ENCODE data around the gene HOXD9. TPM values are rescaled to one million over a fixed set of nuclear protein-coding genes. Genes with fewer than 3 reads are reported as not detected.

HOXD9 gene
- polyA plus RNA-seq, 1 donor from 2014 or later, result not detected

DNA sequence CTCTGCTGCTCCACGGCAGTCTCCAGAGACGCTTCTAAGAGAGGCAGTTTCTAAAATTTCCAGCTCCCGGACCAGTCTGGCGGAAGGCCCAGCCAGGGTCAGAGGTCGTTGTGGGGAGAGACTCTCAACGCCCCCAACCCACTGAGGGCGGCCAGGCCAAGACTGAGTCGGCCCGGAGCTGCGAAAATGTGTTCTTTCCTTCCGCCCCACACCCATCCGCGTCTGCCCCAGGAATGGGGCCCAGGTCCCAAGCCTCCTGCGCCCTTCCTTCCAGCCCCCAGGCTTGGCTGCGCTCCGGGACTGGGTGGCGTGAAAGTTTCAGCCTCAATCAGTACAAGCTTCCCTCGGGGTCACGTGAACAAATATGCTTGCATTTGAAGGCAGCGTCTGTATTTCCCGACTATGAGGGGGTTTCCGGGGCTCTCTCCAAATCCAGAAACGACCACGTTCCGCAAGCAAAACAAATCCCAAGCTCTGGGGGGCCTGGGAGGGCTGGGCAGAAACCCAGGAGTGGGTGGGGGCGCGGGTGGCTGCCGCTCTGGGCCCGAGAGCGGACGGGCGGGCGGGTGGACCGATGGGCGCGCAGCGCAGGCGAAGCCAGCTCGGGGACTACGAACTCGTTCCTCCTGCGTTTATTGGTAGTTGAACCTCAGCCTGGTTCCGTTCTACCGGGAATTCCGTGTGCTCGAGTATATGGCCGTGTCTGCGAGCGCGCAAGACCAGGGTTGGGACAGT lies 37.9 kb downstream of the HOXD9 start:
- no peak overlapping the region for H3K4me3 ChIP-seq (ENCODE audit: low read length)
- peaks cover 23% of the 10 kb centered on the region for H3K9me3 ChIP-seq (ENCODE audit: low read length)
- no peaks in the 10 kb centered on the region for H3K79me2 ChIP-seq (replicated peaks; ENCODE audit: insufficient read depth, low read length)
- H3K36me3 ChIP-seq (ENCODE audit: insufficient read depth, low read length), result no peaks in the 10 kb centered on the region
- H3K27ac ChIP-seq (ENCODE audit: low read length), result no peak overlapping the region
- TF ChIP-seq EZH2 (IDR thresholded peaks at IDR 0.05; ENCODE audit: borderline replicate concordance, insufficient read depth, low read length, poor library complexity, severe bottlenecking) (peak; percentile 7), TAF1 (IDR thresholded peaks at IDR 0.05; ENCODE audit: low read depth) (no peak), EP300 (conservative IDR thresholded peaks at IDR 0.05; ENCODE audit: poor library complexity, severe bottlenecking) (no peak)
- TF ChIP-seq, protein P1, sequence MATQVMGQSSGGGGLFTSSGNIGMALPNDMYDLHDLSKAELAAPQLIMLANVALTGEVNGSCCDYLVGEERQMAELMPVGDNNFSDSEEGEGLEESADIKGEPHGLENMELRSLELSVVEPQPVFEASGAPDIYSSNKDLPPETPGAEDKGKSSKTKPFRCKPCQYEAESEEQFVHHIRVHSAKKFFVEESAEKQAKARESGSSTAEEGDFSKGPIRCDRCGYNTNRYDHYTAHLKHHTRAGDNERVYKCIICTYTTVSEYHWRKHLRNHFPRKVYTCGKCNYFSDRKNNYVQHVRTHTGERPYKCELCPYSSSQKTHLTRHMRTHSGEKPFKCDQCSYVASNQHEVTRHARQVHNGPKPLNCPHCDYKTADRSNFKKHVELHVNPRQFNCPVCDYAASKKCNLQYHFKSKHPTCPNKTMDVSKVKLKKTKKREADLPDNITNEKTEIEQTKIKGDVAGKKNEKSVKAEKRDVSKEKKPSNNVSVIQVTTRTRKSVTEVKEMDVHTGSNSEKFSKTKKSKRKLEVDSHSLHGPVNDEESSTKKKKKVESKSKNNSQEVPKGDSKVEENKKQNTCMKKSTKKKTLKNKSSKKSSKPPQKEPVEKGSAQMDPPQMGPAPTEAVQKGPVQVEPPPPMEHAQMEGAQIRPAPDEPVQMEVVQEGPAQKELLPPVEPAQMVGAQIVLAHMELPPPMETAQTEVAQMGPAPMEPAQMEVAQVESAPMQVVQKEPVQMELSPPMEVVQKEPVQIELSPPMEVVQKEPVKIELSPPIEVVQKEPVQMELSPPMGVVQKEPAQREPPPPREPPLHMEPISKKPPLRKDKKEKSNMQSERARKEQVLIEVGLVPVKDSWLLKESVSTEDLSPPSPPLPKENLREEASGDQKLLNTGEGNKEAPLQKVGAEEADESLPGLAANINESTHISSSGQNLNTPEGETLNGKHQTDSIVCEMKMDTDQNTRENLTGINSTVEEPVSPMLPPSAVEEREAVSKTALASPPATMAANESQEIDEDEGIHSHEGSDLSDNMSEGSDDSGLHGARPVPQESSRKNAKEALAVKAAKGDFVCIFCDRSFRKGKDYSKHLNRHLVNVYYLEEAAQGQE (IDR thresholded peaks at IDR 0.05; ENCODE audit: borderline replicate concordance), result no peak
- no peaks in the 10 kb centered on the region for H3K9me2 ChIP-seq (ENCODE audit: insufficient read depth, low read length)
- no peaks in the 10 kb centered on the region for H3F3A ChIP-seq (ENCODE audit: insufficient read depth, low read length, poor library complexity, severe bottlenecking)
- no peak overlapping the region for H3K4me2 ChIP-seq (ENCODE audit: low read length)
- H2AFZ ChIP-seq (ENCODE audit: low read depth, low read length), result no peak overlapping the region
- no peaks in the 10 kb centered on the region for H4K20me1 ChIP-seq (ENCODE audit: insufficient read depth)
- no peak overlapping the region for H3K9ac ChIP-seq (ENCODE audit: low read length)
- peaks cover 100% of the 10 kb centered on the region for H3K27me3 ChIP-seq (ENCODE audit: insufficient read depth, low read depth, low read length)

DNA sequence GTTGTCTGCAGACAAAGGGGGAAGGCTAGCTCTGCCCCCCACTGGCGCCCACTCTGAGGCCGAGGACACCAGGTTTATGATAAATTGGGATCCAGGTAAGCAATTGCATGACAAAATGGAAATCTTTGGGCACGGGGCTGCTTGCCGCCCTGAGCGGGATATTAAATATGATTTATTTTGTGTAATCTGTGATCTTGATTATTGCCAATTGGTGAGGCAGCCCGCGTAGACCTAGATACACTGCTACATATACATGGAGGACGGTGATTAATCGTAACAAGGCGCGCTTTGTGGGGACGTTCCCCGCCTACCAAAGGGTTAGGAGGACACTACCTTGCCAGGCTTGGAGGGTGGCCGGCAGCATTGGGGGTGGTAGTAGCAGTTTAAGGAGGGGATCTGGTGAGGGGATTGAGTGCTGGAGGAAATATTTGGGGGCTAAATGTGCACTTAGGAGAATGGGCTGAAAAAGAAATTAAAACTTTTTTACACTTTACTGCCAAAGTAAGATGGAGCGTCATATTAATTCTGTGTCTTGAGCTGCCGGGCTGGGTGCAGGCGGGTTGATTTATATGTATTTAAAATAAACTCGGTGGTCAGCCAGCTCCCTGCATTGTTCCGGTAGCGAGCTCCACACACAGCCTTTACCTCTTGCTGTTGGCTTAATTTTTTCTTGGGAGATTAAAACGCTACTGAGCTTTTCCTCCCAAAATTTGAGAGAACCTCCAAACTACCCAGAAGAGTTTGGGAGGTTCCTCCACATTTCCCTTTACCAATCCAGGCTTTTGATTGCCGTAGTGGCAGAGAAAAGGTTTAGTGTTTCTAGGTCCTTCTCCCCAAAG lies 38.7 kb downstream of the HOXD9 start:
- Histone ChIP-seq H3K27ac (ENCODE audit: low read length) (no peak overlapping the region), H3K79me2 (replicated peaks; ENCODE audit: insufficient read depth, low read length) (no peaks in the 10 kb centered on the region), H3K36me3 (ENCODE audit: insufficient read depth, low read length) (no peaks in the 10 kb centered on the region), H3K4me2 (ENCODE audit: low read length) (no peak overlapping the region), H2AFZ (ENCODE audit: low read depth, low read length) (no peak overlapping the region), H4K20me1 (ENCODE audit: insufficient read depth) (no peaks in the 10 kb centered on the region), H3K9me3 (ENCODE audit: low read length) (peaks cover 23% of the 10 kb centered on the region), H3F3A (ENCODE audit: insufficient read depth, low read length, poor library complexity, severe bottlenecking) (no peaks in the 10 kb centered on the region), H3K27me3 (ENCODE audit: insufficient read depth, low read depth, low read length) (peaks cover 100% of the 10 kb centered on the region), H3K9me2 (ENCODE audit: insufficient read depth, low read length) (no peaks in the 10 kb centered on the region), H3K9ac (ENCODE audit: low read length) (no peak overlapping the region), H3K4me3 (ENCODE audit: low read length) (no peak overlapping the region)
- TF ChIP-seq POLR2AphosphoS5 (IDR thresholded peaks at IDR 0.05), result no peak
- TF ChIP-seq TAF1 (IDR thresholded peaks at IDR 0.05; ENCODE audit: low read depth), result no peak
- TF ChIP-seq, protein P2, sequence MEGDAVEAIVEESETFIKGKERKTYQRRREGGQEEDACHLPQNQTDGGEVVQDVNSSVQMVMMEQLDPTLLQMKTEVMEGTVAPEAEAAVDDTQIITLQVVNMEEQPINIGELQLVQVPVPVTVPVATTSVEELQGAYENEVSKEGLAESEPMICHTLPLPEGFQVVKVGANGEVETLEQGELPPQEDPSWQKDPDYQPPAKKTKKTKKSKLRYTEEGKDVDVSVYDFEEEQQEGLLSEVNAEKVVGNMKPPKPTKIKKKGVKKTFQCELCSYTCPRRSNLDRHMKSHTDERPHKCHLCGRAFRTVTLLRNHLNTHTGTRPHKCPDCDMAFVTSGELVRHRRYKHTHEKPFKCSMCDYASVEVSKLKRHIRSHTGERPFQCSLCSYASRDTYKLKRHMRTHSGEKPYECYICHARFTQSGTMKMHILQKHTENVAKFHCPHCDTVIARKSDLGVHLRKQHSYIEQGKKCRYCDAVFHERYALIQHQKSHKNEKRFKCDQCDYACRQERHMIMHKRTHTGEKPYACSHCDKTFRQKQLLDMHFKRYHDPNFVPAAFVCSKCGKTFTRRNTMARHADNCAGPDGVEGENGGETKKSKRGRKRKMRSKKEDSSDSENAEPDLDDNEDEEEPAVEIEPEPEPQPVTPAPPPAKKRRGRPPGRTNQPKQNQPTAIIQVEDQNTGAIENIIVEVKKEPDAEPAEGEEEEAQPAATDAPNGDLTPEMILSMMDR (IDR thresholded peaks at IDR 0.05; ENCODE audit: poor library complexity, severe bottlenecking), result no peak
- no peak for TF ChIP-seq SMC3 (conservative IDR thresholded peaks at IDR 0.05; ENCODE audit: poor library complexity)
- TF ChIP-seq EP300 (conservative IDR thresholded peaks at IDR 0.05; ENCODE audit: poor library complexity, severe bottlenecking), result no peak
- no peak for TF ChIP-seq EZH2 (IDR thresholded peaks at IDR 0.05; ENCODE audit: borderline replicate concordance, insufficient read depth, low read length, poor library complexity, severe bottlenecking)
- TF ChIP-seq, protein P1 (IDR thresholded peaks at IDR 0.05; ENCODE audit: borderline replicate concordance), result no peak
- TF ChIP-seq RAD21 (conservative IDR thresholded peaks at IDR 0.05), result no peak
- TF ChIP-seq MXI1 (conservative IDR thresholded peaks at IDR 0.05; ENCODE audit: poor library complexity, severe bottlenecking), result no peak

All from neural cell (in vitro differentiated cells).